Tibial nerve (tissue), 4 donors: Measurements from ENCODE around the gene SLX4IP. TPM values are rescaled to one million over a fixed set of nuclear protein-coding genes. Genes with fewer than 3 reads are reported as not detected.
A peak's percentile ranks its signal among the peaks of the same experiment; 100 is the strongest.

Experiments used
- DNase-seq, 2 donors: peaks; one replicate each; pipeline ENCODE4 v3.0.0-alpha.2; 2019; ENCODE audit warnings: low spot score in 2 of 2
- H3K27ac ChIP-seq, 4 donors: fragments of 200-600 bp; sonication (generic) in 3 of 4; one replicate each; pipeline ENCODE4 v1.5.1; 2017 to 2019; ENCODE audit warnings: mild to moderate bottlenecking in 1 of 4
- H3K27me3 ChIP-seq, 2 donors: fragments of 200-600 bp; sonication (generic) in 1 of 2; one replicate each; pipeline versions ENCODE4 v1.5.1 to v1.6.0; 2017 to 2019
- H3K36me3 ChIP-seq, 3 donors: fragments of 200-600 bp; sonication (generic); one replicate each; pipeline ENCODE4 v1.5.1; 2018 to 2019
- H3K4me1 ChIP-seq, 4 donors: fragments of 200-600 bp; sonication (generic) in 3 of 4; one replicate each; pipeline ENCODE4 v1.5.1; 2017 to 2019
- H3K4me3 ChIP-seq, 4 donors: fragments of 200-600 bp; sonication (generic) in 3 of 4; one replicate each; pipeline ENCODE4 v1.5.1; 2017 to 2019; ENCODE audit warnings: mild to moderate bottlenecking in 1 of 4, moderate library complexity in 1 of 4
- H3K9me3 ChIP-seq, 4 donors: fragments of 200-600 bp; sonication (generic) in 3 of 4; one replicate each; pipeline ENCODE4 v1.5.1; 2017 to 2019
- EP300 ChIP-seq, 2 donors: sonication (generic); formaldehyde crosslinking; IDR thresholded peaks; one replicate each; pipeline ENCODE4 v1.6.1; 2017; ENCODE audit warnings: antibody characterized with exemption in 2 of 2, mild to moderate bottlenecking in 1 of 2
- POLR2A ChIP-seq, 2 donors: fragments of 450-650 bp; IDR thresholded peaks; one replicate each; pipeline ENCODE4 v1.6.1; 2017; ENCODE audit warnings: antibody characterized with exemption in 2 of 2, mild to moderate bottlenecking in 2 of 2, moderate library complexity in 2 of 2
- WGBS, 2 donors: methylation state at CpG; one replicate each; pipeline ENCODE4 v1.1.5; 2018; 5-methylcytosine and 5-hydroxymethylcytosine counted together
- total RNA-seq, 4 donors: library from RNA; depleted of rRNA; stranded (reverse); fragments of >200 nt; gene quantifications; one replicate each; pipeline ENCODE4 v1.1.0, GENCODE V29; 2016
- TF ChIP-seq, protein P1 (sequence below), 5 experiments: fragments of 200-600 bp in 3 of 5; fragments of 450-650 bp in 2 of 5; sonication (generic) in 3 of 5; IDR thresholded peaks; one replicate each; pipeline ENCODE4 v1.5.1; 2016 to 2019; ENCODE audit warnings: antibody characterized with exemption in 5 of 5, mild to moderate bottlenecking in 3 of 5, moderate library complexity in 2 of 5

Gene SLX4IP
- total RNA-seq, 4 donors from 2014 or later: 3.3 to 5.7 (median 3.5) TPM

DNA sequence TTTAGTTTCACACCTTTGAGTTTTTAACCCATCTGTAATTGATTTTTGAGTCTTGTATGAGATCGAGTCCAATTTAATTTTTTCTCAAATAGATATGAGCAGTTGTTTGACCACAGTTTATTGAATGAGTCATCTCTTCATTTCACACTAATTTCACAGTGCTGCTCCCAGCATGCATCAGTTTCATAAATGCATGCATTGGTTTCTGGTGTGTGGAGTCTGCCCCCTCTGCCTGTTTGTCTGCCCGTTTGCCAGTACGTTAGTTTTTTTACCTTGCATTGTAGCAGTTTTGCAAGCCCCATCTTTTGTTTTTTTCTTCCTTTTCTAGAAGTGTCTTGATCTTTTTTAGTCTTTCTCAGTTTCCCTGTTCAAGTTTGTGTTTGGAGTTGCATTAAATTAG is 11.9 kb downstream of the SLX4IP start:
- TF ChIP-seq EP300 (IDR thresholded peaks at IDR 0.05) (no peak), POLR2A (IDR thresholded peaks at IDR 0.05) (no peak)
- TF ChIP-seq, protein P1, sequence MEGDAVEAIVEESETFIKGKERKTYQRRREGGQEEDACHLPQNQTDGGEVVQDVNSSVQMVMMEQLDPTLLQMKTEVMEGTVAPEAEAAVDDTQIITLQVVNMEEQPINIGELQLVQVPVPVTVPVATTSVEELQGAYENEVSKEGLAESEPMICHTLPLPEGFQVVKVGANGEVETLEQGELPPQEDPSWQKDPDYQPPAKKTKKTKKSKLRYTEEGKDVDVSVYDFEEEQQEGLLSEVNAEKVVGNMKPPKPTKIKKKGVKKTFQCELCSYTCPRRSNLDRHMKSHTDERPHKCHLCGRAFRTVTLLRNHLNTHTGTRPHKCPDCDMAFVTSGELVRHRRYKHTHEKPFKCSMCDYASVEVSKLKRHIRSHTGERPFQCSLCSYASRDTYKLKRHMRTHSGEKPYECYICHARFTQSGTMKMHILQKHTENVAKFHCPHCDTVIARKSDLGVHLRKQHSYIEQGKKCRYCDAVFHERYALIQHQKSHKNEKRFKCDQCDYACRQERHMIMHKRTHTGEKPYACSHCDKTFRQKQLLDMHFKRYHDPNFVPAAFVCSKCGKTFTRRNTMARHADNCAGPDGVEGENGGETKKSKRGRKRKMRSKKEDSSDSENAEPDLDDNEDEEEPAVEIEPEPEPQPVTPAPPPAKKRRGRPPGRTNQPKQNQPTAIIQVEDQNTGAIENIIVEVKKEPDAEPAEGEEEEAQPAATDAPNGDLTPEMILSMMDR (IDR thresholded peaks at IDR 0.05): no peak
- WGBS, 2 donors: 15 to 23% methylated on average over 3 of the region's 3 CpGs
- Histone ChIP-seq H3K27ac (no peak overlapping the region), H3K4me1 (peaks cover 0 to 6% (median 0%) of the 10 kb centered on the region in 4 donors), H3K36me3 (no peaks in the 10 kb centered on the region), H3K4me3 (no peak overlapping the region), H3K27me3 (no peaks in the 10 kb centered on the region), H3K9me3 (no peaks in the 10 kb centered on the region)
- DNase-seq: no peak

DNA sequence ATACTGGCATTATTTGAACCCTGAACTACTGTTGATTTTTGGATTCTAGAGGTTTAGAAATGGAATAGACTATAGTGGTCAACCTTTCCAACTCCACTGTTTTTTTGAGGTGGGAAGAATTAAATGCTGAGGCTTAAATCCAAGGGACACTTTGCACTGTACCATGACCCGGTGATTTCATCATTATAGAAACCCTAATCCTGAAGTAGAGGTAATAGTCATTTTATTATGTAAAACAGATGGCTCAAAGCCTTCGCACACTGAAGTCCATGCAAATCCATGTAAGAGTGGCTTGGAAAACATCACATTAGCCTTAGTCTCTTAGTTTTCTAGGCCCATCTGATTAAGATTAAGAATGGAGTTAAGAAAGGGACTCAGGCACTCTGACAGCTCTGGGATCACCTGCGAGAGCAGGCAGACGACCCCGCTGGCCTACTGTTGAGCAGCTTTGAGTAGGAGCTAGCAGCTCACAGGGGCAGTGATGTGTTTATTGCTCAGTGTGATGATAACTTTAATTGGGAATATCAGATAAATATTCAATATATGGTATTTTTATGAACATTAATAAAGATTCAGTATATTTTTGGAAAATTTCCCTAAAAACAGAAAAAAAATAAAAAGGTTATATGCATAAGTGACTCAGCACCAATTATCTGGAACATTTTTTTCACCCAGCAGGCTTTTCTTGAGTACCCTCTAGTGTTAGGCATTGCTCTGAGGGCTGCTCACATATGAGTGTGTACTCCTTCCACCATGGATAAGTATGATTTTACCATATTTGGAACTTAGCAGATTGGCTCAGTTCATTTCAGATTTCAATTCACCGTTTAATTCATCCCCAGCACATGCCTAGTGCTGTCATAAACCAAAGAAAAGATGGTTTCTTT is 13.4 kb downstream of the SLX4IP start:
- no peak for TF ChIP-seq EP300 (IDR thresholded peaks at IDR 0.05)
- TF ChIP-seq POLR2A (IDR thresholded peaks at IDR 0.05): no peak
- TF ChIP-seq, protein P1 (IDR thresholded peaks at IDR 0.05): no peak
- Histone ChIP-seq H3K27ac (no peak overlapping the region), H3K36me3 (no peaks in the 10 kb centered on the region), H3K27me3 (no peaks in the 10 kb centered on the region), H3K4me3 (no peak overlapping the region), H3K9me3 (no peaks in the 10 kb centered on the region), H3K4me1 (peaks cover 0 to 6% (median 0%) of the 10 kb centered on the region in 4 donors)
- DNase-seq: no peak
- 94 to 95% methylated on average over 6 of the region's 6 CpGs for WGBS, 2 donors

DNA sequence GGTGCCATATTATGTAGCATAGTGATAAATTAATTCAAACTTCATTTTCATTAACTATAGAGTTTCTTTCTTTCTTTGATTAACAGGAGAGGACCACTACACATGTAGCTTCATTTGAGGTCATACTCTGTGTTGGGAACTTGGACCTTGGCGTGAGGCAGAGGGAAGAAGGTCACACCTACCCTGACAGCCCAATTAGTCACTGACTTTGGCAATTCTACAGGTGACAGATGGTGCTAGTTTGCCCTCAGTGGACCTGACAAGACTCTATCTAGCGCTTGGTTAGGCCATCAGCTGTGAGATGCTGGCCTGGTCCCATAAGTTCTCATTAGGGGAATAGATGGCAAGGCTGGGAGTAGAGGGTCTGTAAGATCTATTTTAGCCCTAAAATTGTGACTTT is 14.2 kb downstream of the SLX4IP start:
- H3K27ac ChIP-seq: no peak overlapping the region
- peaks cover 0 to 9% (median 0%) of the 10 kb centered on the region in 4 donors for H3K4me1 ChIP-seq
- whole genome bisulfite sequencing, 2 donors: 93 to 94% methylated on average over 2 of the region's 2 CpGs
- no peaks in the 10 kb centered on the region for H3K36me3 ChIP-seq
- no peak overlapping the region for H3K4me3 ChIP-seq
- no peak for DNase-seq
- TF ChIP-seq, protein P1 (IDR thresholded peaks at IDR 0.05): no peak
- TF ChIP-seq EP300 (IDR thresholded peaks at IDR 0.05) (no peak), POLR2A (IDR thresholded peaks at IDR 0.05) (no peak)
- H3K9me3 ChIP-seq: no peaks in the 10 kb centered on the region
- no peaks in the 10 kb centered on the region for H3K27me3 ChIP-seq

DNA sequence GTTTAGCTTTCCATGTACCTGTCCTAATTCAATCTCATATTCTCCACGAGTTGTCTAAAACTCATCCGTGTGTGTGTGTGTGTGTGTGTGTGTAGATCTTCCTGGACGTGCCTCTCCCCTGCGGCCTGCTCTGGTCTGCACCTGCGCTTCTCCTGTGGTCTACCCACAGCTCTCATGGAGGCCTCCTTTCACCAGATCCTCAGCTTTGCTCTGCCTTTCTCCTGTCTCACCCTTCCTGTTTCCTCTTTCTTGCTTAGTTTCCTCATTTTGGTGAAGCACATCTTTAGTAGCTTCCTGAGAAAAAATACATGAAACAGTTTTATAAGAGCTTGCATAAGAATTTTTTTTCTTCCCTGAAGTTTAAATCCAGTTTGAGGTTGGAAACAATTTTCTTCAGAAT is 18.1 kb downstream of the SLX4IP start:
- H3K27me3 ChIP-seq: no peaks in the 10 kb centered on the region
- no peak overlapping the region for H3K4me3 ChIP-seq
- peaks cover 0 to 9% (median 0%) of the 10 kb centered on the region in 4 donors for H3K4me1 ChIP-seq
- DNase-seq: no peak
- peaks cover 0 to 4% (median 0%) of the 10 kb centered on the region in 3 donors for H3K36me3 ChIP-seq
- TF ChIP-seq, protein P1 (IDR thresholded peaks at IDR 0.05): no peak
- peak in 1 of 2 donors; percentile 28 for TF ChIP-seq EP300 (IDR thresholded peaks at IDR 0.05)
- 58 to 62% methylated on average over 5 of the region's 5 CpGs for WGBS, 2 donors
- H3K9me3 ChIP-seq: peaks cover 0 to 9% (median 0%) of the 10 kb centered on the region in 4 donors
- H3K27ac ChIP-seq: no peak overlapping the region

DNA sequence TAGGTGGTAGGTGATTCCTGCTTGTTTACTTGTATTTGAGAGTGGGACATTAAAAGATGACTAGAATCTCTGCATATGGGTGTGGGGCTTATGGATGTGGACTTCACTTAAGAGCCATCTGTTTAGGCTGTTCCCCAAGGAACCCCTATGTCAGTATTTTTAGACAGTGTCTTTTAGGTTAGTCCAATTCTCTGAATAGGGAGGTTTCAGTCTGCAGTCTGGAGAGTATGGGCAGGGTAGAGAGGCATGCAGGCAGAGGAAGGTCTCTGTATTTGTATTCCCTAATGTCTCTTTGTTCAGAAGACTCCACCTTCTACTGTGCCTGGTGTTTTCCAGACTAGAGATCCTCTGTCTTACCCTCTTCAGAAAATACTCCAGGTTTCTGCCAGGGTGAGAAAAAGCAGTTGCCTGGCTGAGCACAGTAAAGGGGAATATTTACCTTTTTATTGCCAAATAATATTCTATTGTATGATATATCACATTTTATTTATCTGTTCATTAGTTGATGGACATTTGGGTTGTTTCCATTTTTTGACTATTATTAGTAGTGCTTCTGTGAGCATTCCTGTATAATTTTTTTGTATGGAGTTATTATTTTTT is 19.1 kb downstream of the SLX4IP start:
- no peak for DNase-seq
- H3K36me3 ChIP-seq: peaks cover 0 to 11% (median 0%) of the 10 kb centered on the region in 3 donors
- H3K27ac ChIP-seq: no peak overlapping the region
- H3K9me3 ChIP-seq: peaks cover 0 to 9% (median 0%) of the 10 kb centered on the region in 4 donors
- no peak overlapping the region for H3K4me3 ChIP-seq
- H3K27me3 ChIP-seq: no peaks in the 10 kb centered on the region
- TF ChIP-seq POLR2A (IDR thresholded peaks at IDR 0.05) (no peak), EP300 (IDR thresholded peaks at IDR 0.05) (no peak)
- TF ChIP-seq, protein P1 (IDR thresholded peaks at IDR 0.05): no peak
- H3K4me1 ChIP-seq: peaks cover 0 to 9% (median 0%) of the 10 kb centered on the region in 4 donors
